ENCODE data around the gene GRM3. TPM values are rescaled to one million over a fixed set of nuclear protein-coding genes. Genes with fewer than 3 reads are reported as not detected.

Gene GRM3
- total and polyA plus RNA-seq, 4 donors, result 0.17 TPM; not detected in 3

GRCh38 chr7:86788948-86789347 lies 145.2 kb downstream of the GRM3 start:
- ATAC-seq (ENCODE audit: insufficient read depth, low FRiP score) (no peak), DNase-seq (no peak)
- Histone ChIP-seq H3K36me3 (ENCODE audit: control insufficient read depth in 4 of 4, insufficient read depth in 4 of 4, low read length in 4 of 4) (no peaks in the 10 kb centered on the region), H3K27me3 (ENCODE audit: control insufficient read depth in 3 of 3, insufficient read depth in 3 of 3, low read length in 2 of 3) (no peaks in the 10 kb centered on the region), H3K4me1 (ENCODE audit: control insufficient read depth in 5 of 5, insufficient read depth in 5 of 5, low read length in 5 of 5) (no peaks in the 10 kb centered on the region), H3K9ac (ENCODE audit: insufficient read depth in 1 of 2, low read length in 2 of 2) (no peak overlapping the region), H3K4me3 (no peak overlapping the region), H3K27ac (ENCODE audit: low read depth in 1 of 2, low read length in 1 of 2) (no peak overlapping the region), H3K9me3 (ENCODE audit: control insufficient read depth in 4 of 4, insufficient read depth in 3 of 4, low read length in 3 of 4) (peaks cover 0 to 6% (median 0%) of the 10 kb centered on the region in 4 donors)
- TF ChIP-seq CTCF (IDR thresholded peaks at IDR 0.05; ENCODE audit: control extremely low read depth, extremely low read depth), result no peak
- 66 to 69% methylated on average over 1 of the region's 1 CpG for WGBS, 2 donors

DNA sequence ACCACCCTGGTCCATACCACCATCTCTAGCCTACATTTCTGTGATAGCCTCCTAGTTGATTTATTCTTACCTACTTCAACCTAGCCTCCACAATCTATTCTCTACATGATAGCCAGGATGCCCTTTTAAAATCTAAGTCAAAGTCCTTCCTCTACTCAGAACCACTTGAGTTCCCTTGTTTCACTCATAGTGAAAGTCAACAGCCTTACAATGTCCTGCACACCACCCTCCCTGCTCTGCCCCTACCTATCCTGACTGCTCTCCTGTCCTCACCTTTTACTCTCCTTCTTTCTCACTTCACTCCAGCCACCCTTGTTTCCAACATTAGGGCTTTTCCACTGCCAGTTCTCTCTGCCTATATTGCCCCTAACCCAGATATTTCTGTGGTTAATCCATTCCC lies 146.7 kb downstream of the GRM3 start:
- ATAC-seq (ENCODE audit: insufficient read depth, low FRiP score) (no peak), DNase-seq (no peak)
- no peak for TF ChIP-seq CTCF (IDR thresholded peaks at IDR 0.05; ENCODE audit: control extremely low read depth, extremely low read depth)
- Histone ChIP-seq H3K36me3 (ENCODE audit: control insufficient read depth in 4 of 4, insufficient read depth in 4 of 4, low read length in 4 of 4) (no peaks in the 10 kb centered on the region), H3K9me3 (ENCODE audit: control insufficient read depth in 4 of 4, insufficient read depth in 3 of 4, low read length in 3 of 4) (peaks cover 0 to 6% (median 0%) of the 10 kb centered on the region in 4 donors), H3K9ac (ENCODE audit: insufficient read depth in 1 of 2, low read length in 2 of 2) (no peak overlapping the region), H3K4me1 (ENCODE audit: control insufficient read depth in 5 of 5, insufficient read depth in 5 of 5, low read length in 5 of 5) (no peaks in the 10 kb centered on the region), H3K27ac (ENCODE audit: low read depth in 1 of 2, low read length in 1 of 2) (no peak overlapping the region), H3K4me3 (no peak overlapping the region), H3K27me3 (ENCODE audit: control insufficient read depth in 3 of 3, insufficient read depth in 3 of 3, low read length in 2 of 3) (no peaks in the 10 kb centered on the region)

- no peaks in the 10 kb centered on the region for H3K9me3 ChIP-seq (ENCODE audit: control insufficient read depth in 4 of 4, insufficient read depth in 3 of 4, low read length in 3 of 4)
- H3K9ac ChIP-seq (ENCODE audit: insufficient read depth in 1 of 2, low read length in 2 of 2), result no peak overlapping the region
- H3K4me1 ChIP-seq (ENCODE audit: control insufficient read depth in 5 of 5, insufficient read depth in 5 of 5, low read length in 5 of 5), result no peaks in the 10 kb centered on the region
- no peak overlapping the region for H3K4me3 ChIP-seq
- no peak overlapping the region for H3K27ac ChIP-seq (ENCODE audit: low read depth in 1 of 2, low read length in 1 of 2)
- ATAC-seq (ENCODE audit: insufficient read depth, low FRiP score) (no peak), DNase-seq (no peak)
- H3K27me3 ChIP-seq (ENCODE audit: control insufficient read depth in 3 of 3, insufficient read depth in 3 of 3, low read length in 2 of 3), result no peaks in the 10 kb centered on the region
- H3K36me3 ChIP-seq (ENCODE audit: control insufficient read depth in 4 of 4, insufficient read depth in 4 of 4, low read length in 4 of 4), result no peaks in the 10 kb centered on the region
- WGBS, 2 donors, result 74 to 86% methylated on average over 2 of the region's 2 CpGs
- no peak for TF ChIP-seq CTCF (IDR thresholded peaks at IDR 0.05; ENCODE audit: control extremely low read depth, extremely low read depth)
Observed at GRCh38 chr7:86792260-86792659, 148.6 kb downstream of the GRM3 start.

- Histone ChIP-seq H3K9me3 (ENCODE audit: control insufficient read depth in 4 of 4, insufficient read depth in 3 of 4, low read length in 3 of 4) (peaks cover 0 to 3% (median 0%) of the 10 kb centered on the region in 4 donors), H3K4me1 (ENCODE audit: control insufficient read depth in 5 of 5, insufficient read depth in 5 of 5, low read length in 5 of 5) (no peaks in the 10 kb centered on the region), H3K27me3 (ENCODE audit: control insufficient read depth in 3 of 3, insufficient read depth in 3 of 3, low read length in 2 of 3) (no peaks in the 10 kb centered on the region), H3K27ac (ENCODE audit: low read depth in 1 of 2, low read length in 1 of 2) (no peak overlapping the region), H3K36me3 (ENCODE audit: control insufficient read depth in 4 of 4, insufficient read depth in 4 of 4, low read length in 4 of 4) (no peaks in the 10 kb centered on the region), H3K4me3 (no peak overlapping the region), H3K9ac (ENCODE audit: insufficient read depth in 1 of 2, low read length in 2 of 2) (no peak overlapping the region)
- WGBS, 2 donors, result 14 to 56% methylated on average over 1 of the region's 1 CpG
- no peak for DNase-seq
- TF ChIP-seq CTCF (IDR thresholded peaks at IDR 0.05; ENCODE audit: control extremely low read depth, extremely low read depth), result no peak
- ATAC-seq (ENCODE audit: insufficient read depth, low FRiP score), result no peak
Observed at GRCh38 chr7:86793136-86793535, 149.4 kb downstream of the GRM3 start.
